ENCODE measurements around the gene NABP2. TPM values are rescaled to one million over a fixed set of nuclear protein-coding genes. Genes with fewer than 3 reads are reported as not detected.

The NABP2 gene
- total and polyA plus RNA-seq, 2 donors (not counting 1 experiment from before 2014, with no cell fraction given) = 14.9 to 16.1 TPM

GRCh38 chr12:56208006-56208405 lies 16.1 kb upstream of the NABP2 start:
- POLR2A ChIA-PET = interaction anchor here (0.5 to 4.9 kb wide), 8 partner anchors 11 to 202 kb away, joined by 3 to 65 read pairs (median 6); partner anchors contain the start of genes COQ10A, RNF41 and SMARCC2
- peak; percentile 86 for DNase-seq
- H3K27ac Mint-ChIP-seq = peak overlapping the region; percentile 89

More at GRCh38 chr12:56208006-56208405, 16.1 kb upstream of the NABP2 start:
- no peaks in the 10 kb centered on the region for H3K9me3 ChIP-seq (ENCODE audit: control extremely low read depth in 1 of 3, control insufficient read depth in 2 of 3, insufficient read depth in 1 of 3, low read length in 2 of 3)
- H3K9me3 Mint-ChIP-seq (ENCODE audit: insufficient read depth) = no peaks in the 10 kb centered on the region
- peak overlapping the region; percentile 27 for H3K4me2 ChIP-seq (replicated peaks; ENCODE audit: low read depth, low read length, poor library complexity, severe bottlenecking)
- no peaks in the 10 kb centered on the region for H3K27me3 Mint-ChIP-seq
- H3K4me1 Mint-ChIP-seq = peaks cover 44% of the 10 kb centered on the region
- no peak overlapping the region for H2AFZ ChIP-seq (ENCODE audit: insufficient read depth, low read depth, low read length, poor library complexity, severe bottlenecking)
- H3K9ac ChIP-seq (ENCODE audit: low read length) = no peak overlapping the region
- peaks cover 5 to 72% of the 10 kb centered on the region in 2 experiments for H3K36me3 ChIP-seq (replicated peaks in 1 of 2; ENCODE audit: control extremely low read depth in 1 of 2, control insufficient read depth in 1 of 2, extremely low read depth in 1 of 2, insufficient read depth in 2 of 2, low read length in 1 of 2)
- H3K27me3 ChIP-seq (replicated peaks in 1 of 4; ENCODE audit: control extremely low read depth in 1 of 4, control insufficient read depth in 3 of 4, insufficient read depth in 4 of 4, low read length in 3 of 4) = no peaks in the 10 kb centered on the region
- peak overlapping the region; percentile 54 to 65 for H3K27ac ChIP-seq (ENCODE audit: low read length in 2 of 2)
- CTCF ChIA-PET = interaction anchor here (0.7 to 7.6 kb wide), 18 partner anchors 9 to 491 kb away, joined by 3 to 126 read pairs (median 4); partner anchors contain the start of genes ANKRD52, ESYT1, MYL6 and NABP2
- H3K4me1 ChIP-seq (ENCODE audit: control insufficient read depth in 2 of 2, insufficient read depth in 2 of 2, low read length in 2 of 2) = peaks cover 9 to 18% of the 10 kb centered on the region in 2 donors
- peak overlapping the region; percentile 47 for H3K4me3 Mint-ChIP-seq
- peaks cover 24% of the 10 kb centered on the region for H3K79me2 ChIP-seq (ENCODE audit: control insufficient read depth, insufficient read depth, low read length)
- ATAC-seq (ENCODE audit: low read depth) = peak; percentile 90
- WGBS (ENCODE audit: insufficient coverage) = 25% methylated on average over 6 of the region's 6 CpGs
- intact Hi-C loops (cut with micrococcal nuclease) = loop anchor here (1.0 to 5.0 kb wide), 4 partner anchors 13 to 259 kb away; partner anchors contain the start of genes ANKRD52, RNF41 and SPRYD4
- TF ChIP-seq EZH2 (IDR thresholded peaks at IDR 0.05; ENCODE audit: borderline replicate concordance, insufficient read depth, low read depth, low read length, poor library complexity, severe bottlenecking) = no peak
- no peak for TF ChIP-seq CTCF (IDR thresholded peaks at IDR 0.05)
- peaks cover 6% of the 10 kb centered on the region for H4K20me1 ChIP-seq (ENCODE audit: control insufficient read depth, insufficient read depth, low read length, poor library complexity, severe bottlenecking)
- no peak overlapping the region for H3K4me3 ChIP-seq (ENCODE audit: control extremely low read depth in 1 of 5, extremely low read depth in 1 of 5, insufficient read depth in 1 of 5, low read depth in 2 of 5, low read length in 4 of 5)

Measured in B cell (primary cell).